HCT116 (cell line): ENCODE data around the gene OCA2. TPM values are rescaled to one million over a fixed set of nuclear protein-coding genes. Genes with fewer than 3 reads are reported as not detected.

Experiments used
- ATAC-seq: fragments of 200-7000 bp; cut with Tn5 transposase; 2 replicates; pipeline ENCODE4 v1.9.1; 2020; ENCODE audit warnings: mild to moderate bottlenecking, moderate library complexity
- BruUV-seq: library from RNA; stranded (reverse); fragments of 400-500 nt; replicated peaks from 2 replicates; lab custom pipeline; 2021; lab: Mats Ljungman, UMichigan
- CTCF ChIA-PET: fragments of 300-600 bp; sonication (Branson Sonifier 250); formaldehyde crosslinking; loops from one replicate; lab custom pipeline; 2021; ENCODE audit warnings: antibody characterized with exemption; lab: Charles Lee
- POLR2A ChIA-PET: fragments of 300-600, 350-600 bp; sonication (Branson Sonifier 250); formaldehyde crosslinking; loops from one replicate; lab custom pipeline; 2021; ENCODE audit warnings: antibody characterized with exemption; lab: Charles Lee
- RAD21 ChIA-PET, 2 experiments: fragments of 300-600 bp; sonication (Branson Sonifier 250); formaldehyde crosslinking; loops; one replicate each; lab custom pipeline; 2023; ENCODE audit warnings: low total read pairs in 2 of 2; ENCODE audit not compliant: uncharacterized antibody in 2 of 2, unreplicated experiment in 2 of 2, low non-redundant PET in 1 of 2; lab: Charles Lee
- DNase-seq: peaks from one replicate; pipeline ENCODE4 v3.0.0-alpha.2; 2010; ENCODE audit warnings: low read depth, low spot score
- H2AFZ ChIP-seq: fragments of 200-600 bp; shearing (Covaris generic), sonication (generic); 2 replicates; pipeline ENCODE4 v1.6.1; 2017; ENCODE audit warnings: low read depth, mixed run types, mixed read lengths, antibody characterized with exemption, low read length; ENCODE audit not compliant: poor library complexity, severe bottlenecking
- H3K27ac ChIP-seq: 2 replicates; pipeline ENCODE4 v1.5.1; 2012; ENCODE audit warnings: low read depth, low read length
- H3K27me3 ChIP-seq: fragments of 200-600 bp; sonication (generic); 2 replicates; pipeline ENCODE4 v1.6.1; 2016; ENCODE audit warnings: mixed run types, low read length, mixed read lengths; ENCODE audit not compliant: insufficient read depth
- H3K36me3 ChIP-seq, 2 experiments: fragments of 200-500 bp in 1 of 2; fragments of 200-600 bp in 1 of 2; sonication (Bioruptor generic) in 1 of 2; sonication (generic) in 1 of 2; 2 replicates each; pipeline versions ENCODE4 v1.5.1 to v1.6.1; 2014 to 2016; ENCODE audit warnings: low read length in 2 of 2, inconsistent platforms in 1 of 2, mixed read lengths in 1 of 2, mixed run types in 1 of 2; ENCODE audit not compliant: insufficient read depth in 2 of 2, control insufficient read depth in 1 of 2
- H3K4me1 ChIP-seq, 2 experiments: fragments of 200-600 bp in 1 of 2; sonication (generic) in 1 of 2; 2 replicates each; pipeline versions ENCODE4 v1.5.1 to v1.6.1; 2012 to 2017; ENCODE audit warnings: low read length in 2 of 2, inconsistent platforms in 1 of 2, mild to moderate bottlenecking in 1 of 2, mixed read lengths in 1 of 2, mixed run types in 1 of 2, moderate library complexity in 1 of 2; ENCODE audit not compliant: insufficient read depth in 2 of 2, control insufficient read depth in 1 of 2
- H3K4me2 ChIP-seq: fragments of 200-600 bp; sonication (generic); 2 replicates; pipeline ENCODE4 v1.6.1; 2017; ENCODE audit warnings: mixed run types, low read length, mixed read lengths
- H3K4me3 ChIP-seq, 2 experiments: fragments of 200-600 bp in 1 of 2; sonication (generic) in 1 of 2; replicated peaks in 1 of 2; 2 replicates each; pipeline ENCODE4 v1.5.1; 2011 to 2016; ENCODE audit warnings: low read length in 2 of 2, control low read depth in 1 of 2, low read depth in 1 of 2, mild to moderate bottlenecking in 1 of 2, mixed read lengths in 1 of 2, mixed run types in 1 of 2
- H3K79me2 ChIP-seq: fragments of 200-600 bp; sonication (generic); 2 replicates; pipeline ENCODE4 v1.6.1; 2017; ENCODE audit warnings: mild to moderate bottlenecking, mixed run types, low read length, moderate library complexity, mixed read lengths; ENCODE audit not compliant: insufficient read depth
- H3K9ac ChIP-seq: fragments of 200-600 bp; sonication (generic); 2 replicates; pipeline ENCODE4 v1.6.1; 2016; ENCODE audit warnings: low read length, mixed read lengths
- H3K9me2 ChIP-seq: fragments of 200-600 bp; sonication (generic), shearing (Covaris generic); 2 replicates; pipeline ENCODE4 v1.6.1; 2017; ENCODE audit warnings: mixed run types, mild to moderate bottlenecking, moderate library complexity; ENCODE audit not compliant: insufficient read depth
- H3K9me3 ChIP-seq, 2 experiments: fragments of 200-500 bp in 1 of 2; fragments of 200-600 bp in 1 of 2; sonication (Bioruptor generic) in 1 of 2; sonication (generic) in 1 of 2; 2 replicates each; pipeline ENCODE4 v1.6.1; 2014 to 2017; ENCODE audit warnings: low read length in 2 of 2, mixed read lengths in 2 of 2, inconsistent platforms in 1 of 2, low read depth in 1 of 2, mild to moderate bottlenecking in 1 of 2, mixed run types in 1 of 2, moderate library complexity in 1 of 2; ENCODE audit not compliant: control insufficient read depth in 1 of 2, insufficient read depth in 1 of 2
- H4K20me1 ChIP-seq: fragments of 200-600 bp; sonication (generic), shearing (Covaris generic); 2 replicates; pipeline ENCODE4 v1.6.1; 2017; ENCODE audit warnings: mixed run types, mild to moderate bottlenecking, moderate library complexity; ENCODE audit not compliant: insufficient read depth
- ATF3 ChIP-seq: IDR thresholded peaks from 2 replicates; pipeline ENCODE4 v1.6.1; 2012
- CBX3 ChIP-seq: IDR thresholded peaks from 2 replicates; pipeline ENCODE4 v1.6.1; 2012; ENCODE audit warnings: low read depth
- CEBPB ChIP-seq: IDR thresholded peaks from 2 replicates; pipeline ENCODE4 v1.6.1; 2012; ENCODE audit warnings: low read depth
- CTCF ChIP-seq, 3 experiments: fragments of 200-600 bp in 1 of 3; sonication (generic) in 1 of 3; IDR thresholded peaks in 2 of 3; conservative IDR thresholded peaks in 1 of 3; 2 replicates each; pipeline ENCODE4 v1.5.1; 2012 to 2017; ENCODE audit warnings: low read depth in 2 of 3, low read length in 2 of 3, antibody characterized with exemption in 1 of 3, borderline replicate concordance in 1 of 3, control low read depth in 1 of 3, mild to moderate bottlenecking in 1 of 3, mixed read lengths in 1 of 3, mixed run types in 1 of 3, moderate library complexity in 1 of 3; ENCODE audit not compliant: insufficient read depth in 1 of 3
- ELF1 ChIP-seq: IDR thresholded peaks from 2 replicates; pipeline ENCODE4 v1.6.1; 2012; ENCODE audit warnings: low read depth, borderline replicate concordance
- EZH2 ChIP-seq: fragments of 200-600 bp; sonication (generic); IDR thresholded peaks from 2 replicates; pipeline ENCODE4 v1.6.1; 2017; ENCODE audit warnings: antibody characterized with exemption, mixed run types
- FOSL1 ChIP-seq: IDR thresholded peaks from 2 replicates; pipeline ENCODE4 v1.6.1; 2012; ENCODE audit warnings: low read depth
- JUND ChIP-seq: IDR thresholded peaks from 2 replicates; pipeline ENCODE4 v1.6.1; 2012
- ZFX ChIP-seq: fragments of 450-650 bp; IDR thresholded peaks from 2 replicates; pipeline ENCODE4 v1.6.1; 2017
- ZNF274 ChIP-seq: fragments of 200-500 bp; sonication (Bioruptor generic); IDR thresholded peaks from 2 replicates; pipeline ENCODE4 v1.6.1; 2014; ENCODE audit warnings: mild to moderate bottlenecking, low read depth, low read length, inconsistent platforms
- intact Hi-C: fragments of 100-400 bp; cut with micrococcal nuclease; formaldehyde crosslinking; loops from 2 replicates; pipeline ENCODE4 v1.10.0; 2022
- total RNA-seq: library from RNA; stranded (reverse); gene quantifications from one replicate; pipeline ENCODE4 v1.2.1, GENCODE V29; 2021; ENCODE audit not compliant: unreplicated experiment
- TF ChIP-seq, protein P1 (sequence below): IDR thresholded peaks from 2 replicates; pipeline ENCODE4 v1.6.1; 2011; ENCODE audit warnings: mild to moderate bottlenecking, low read length, moderate library complexity; ENCODE audit not compliant: insufficient replicate concordance; ENCODE audit errors: extremely low read depth

Gene OCA2
- total RNA-seq, 1 experiment from 2014 or later: not detected

- Histone ChIP-seq H4K20me1 (no peaks in the 10 kb centered on the region), H3K4me1 (no peaks in the 10 kb centered on the region), H3K79me2 (no peaks in the 10 kb centered on the region), H3K4me2 (no peak overlapping the region), H3K36me3 (no peaks in the 10 kb centered on the region), H3K27ac (no peak overlapping the region), H3K4me3 (no peak overlapping the region), H3K9me3 (peaks cover 5 to 34% of the 10 kb centered on the region in 2 experiments; a peak in 2 of 4 replicates), H3K9me2 (no peaks in the 10 kb centered on the region), H3K9ac (no peak overlapping the region), H2AFZ (no peak overlapping the region), H3K27me3 (no peaks in the 10 kb centered on the region)
- ChIA-PET CTCF (no interaction called here), POLR2A (no interaction called here), RAD21 (no interaction called here)
- no TSS peak for BruUV-seq
- ATAC-seq (no peak), DNase-seq (no peak)
- no peak for TF ChIP-seq CTCF (IDR thresholded peaks at IDR 0.05 in 2 of 3, conservative IDR thresholded peaks at IDR 0.05 in 1 of 3; ENCODE audit: borderline replicate concordance in 1 of 3, insufficient read depth in 1 of 3, low read depth in 2 of 3, low read length in 2 of 3)
- TF ChIP-seq ZNF274: no peak
- no peak for TF ChIP-seq JUND
- intact Hi-C loops: no loop called here
Observed at GRCh38 chr15:27806396-27806795, 292.7 kb downstream of the OCA2 start.

DNA sequence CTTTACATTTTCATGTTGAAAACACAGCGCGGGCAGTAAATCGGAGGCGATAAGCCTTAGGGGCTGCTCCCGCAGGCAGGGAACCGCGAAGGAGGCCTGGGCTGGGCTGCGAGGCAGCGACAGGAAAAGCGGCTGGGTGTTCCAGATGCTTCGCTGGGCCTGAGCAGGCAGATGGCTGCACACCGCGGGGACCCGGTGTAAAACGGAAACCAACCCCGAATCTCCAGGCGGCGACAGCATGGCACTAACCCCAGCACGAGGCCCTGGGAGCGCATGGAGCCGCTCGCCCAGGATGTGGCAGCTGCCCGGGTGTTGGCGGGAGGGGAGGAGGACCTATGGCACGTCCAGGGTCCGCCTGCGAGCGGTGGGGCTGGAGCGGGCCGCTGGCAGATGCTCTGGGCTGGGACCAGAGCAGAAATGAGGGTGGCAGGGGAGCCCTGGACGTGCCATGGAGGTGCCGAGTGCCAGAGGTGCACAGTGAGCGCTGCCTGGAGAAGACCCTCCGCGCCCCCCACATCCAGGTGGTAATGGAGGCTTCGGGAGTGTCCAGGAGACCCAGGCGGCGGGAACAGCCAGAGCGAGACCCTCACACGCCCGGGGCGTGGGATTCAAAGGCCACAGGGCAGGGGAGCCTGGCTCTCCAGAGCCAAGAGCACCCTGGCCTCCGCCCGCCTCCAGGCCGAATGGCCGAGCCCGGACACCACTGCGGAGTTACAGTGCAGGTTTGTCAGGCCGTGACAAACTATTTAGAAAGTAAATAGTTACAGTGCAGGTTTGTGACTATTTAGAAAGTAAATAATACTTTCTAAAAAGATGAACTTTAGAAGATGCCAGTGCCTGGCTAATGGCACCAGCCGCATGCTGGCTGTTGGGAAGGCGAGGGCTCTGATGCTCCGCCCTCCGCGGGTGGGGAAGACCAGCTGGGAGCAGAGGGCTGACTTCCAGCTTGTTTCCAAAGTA is 293.6 kb downstream of the OCA2 start:
- DNase-seq (no peak), ATAC-seq (no peak)
- H3K79me2 ChIP-seq: no peaks in the 10 kb centered on the region
- H3K4me3 ChIP-seq: no peak overlapping the region
- BruUV-seq: no TSS peak
- H3K27me3 ChIP-seq: no peaks in the 10 kb centered on the region
- no peak overlapping the region for H2AFZ ChIP-seq
- ChIA-PET POLR2A (no interaction called here), CTCF (no interaction called here), RAD21 (no interaction called here)
- H3K9me3 ChIP-seq: peaks cover 5 to 26% of the 10 kb centered on the region in 2 experiments; a peak in 2 of 4 replicates
- H4K20me1 ChIP-seq: no peaks in the 10 kb centered on the region
- H3K9me2 ChIP-seq: no peaks in the 10 kb centered on the region
- H3K27ac ChIP-seq: no peak overlapping the region
- H3K9ac ChIP-seq: no peak overlapping the region
- H3K36me3 ChIP-seq: no peaks in the 10 kb centered on the region
- no peaks in the 10 kb centered on the region for H3K4me1 ChIP-seq
- no peak overlapping the region for H3K4me2 ChIP-seq
- intact Hi-C loops: no loop called here
- no peak for TF ChIP-seq CEBPB
- no peak for TF ChIP-seq CTCF (IDR thresholded peaks at IDR 0.05 in 2 of 3, conservative IDR thresholded peaks at IDR 0.05 in 1 of 3; ENCODE audit: borderline replicate concordance in 1 of 3, insufficient read depth in 1 of 3, low read depth in 2 of 3, low read length in 2 of 3)
- no peak for TF ChIP-seq ELF1
- TF ChIP-seq EZH2: no peak
- TF ChIP-seq CBX3: no peak
- TF ChIP-seq ZNF274: no peak
- TF ChIP-seq ATF3: no peak
- no peak for TF ChIP-seq ZFX
- TF ChIP-seq JUND: no peak
- TF ChIP-seq FOSL1: no peak
- TF ChIP-seq, protein P1, sequence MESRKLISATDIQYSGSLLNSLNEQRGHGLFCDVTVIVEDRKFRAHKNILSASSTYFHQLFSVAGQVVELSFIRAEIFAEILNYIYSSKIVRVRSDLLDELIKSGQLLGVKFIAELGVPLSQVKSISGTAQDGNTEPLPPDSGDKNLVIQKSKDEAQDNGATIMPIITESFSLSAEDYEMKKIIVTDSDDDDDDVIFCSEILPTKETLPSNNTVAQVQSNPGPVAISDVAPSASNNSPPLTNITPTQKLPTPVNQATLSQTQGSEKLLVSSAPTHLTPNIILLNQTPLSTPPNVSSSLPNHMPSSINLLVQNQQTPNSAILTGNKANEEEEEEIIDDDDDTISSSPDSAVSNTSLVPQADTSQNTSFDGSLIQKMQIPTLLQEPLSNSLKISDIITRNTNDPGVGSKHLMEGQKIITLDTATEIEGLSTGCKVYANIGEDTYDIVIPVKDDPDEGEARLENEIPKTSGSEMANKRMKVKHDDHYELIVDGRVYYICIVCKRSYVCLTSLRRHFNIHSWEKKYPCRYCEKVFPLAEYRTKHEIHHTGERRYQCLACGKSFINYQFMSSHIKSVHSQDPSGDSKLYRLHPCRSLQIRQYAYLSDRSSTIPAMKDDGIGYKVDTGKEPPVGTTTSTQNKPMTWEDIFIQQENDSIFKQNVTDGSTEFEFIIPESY: no peak
